Gastroesophageal sphincter (tissue), 4 donors: ENCODE results near the gene CEP131. TPM values are rescaled to one million over a fixed set of nuclear protein-coding genes. Genes with fewer than 3 reads are reported as not detected.

Experiments
- ATAC-seq: fragments of 150-250 bp; one replicate; pipeline ENCODE4 v1.9.1; 2016; ENCODE audit warnings: mild to moderate bottlenecking, moderate library complexity
- H3K27ac ChIP-seq, 4 donors: fragments of 200-600 bp; sonication (generic) in 3 of 4; 1 replicate in 3 of 4; 2 replicates in 1 of 4; pipeline ENCODE4 v1.5.1; 2016 to 2019
- H3K27me3 ChIP-seq: fragments of 200-600 bp; sonication (generic); one replicate; pipeline ENCODE4 v1.5.1; 2019
- H3K36me3 ChIP-seq, 2 donors: fragments of 200-600 bp; sonication (generic); one replicate each; pipeline ENCODE4 v1.5.1; 2019; ENCODE audit warnings: control low read depth in 1 of 2
- H3K4me1 ChIP-seq, 3 donors: fragments of 200-600 bp; sonication (generic); 1 replicate in 2 of 3; 2 replicates in 1 of 3; pipeline ENCODE4 v1.5.1; 2016 to 2019; ENCODE audit warnings: control low read depth in 2 of 3
- H3K4me3 ChIP-seq, 2 donors: fragments of 200-600 bp; sonication (generic); one replicate each; pipeline ENCODE4 v1.5.1; 2019; ENCODE audit warnings: mild to moderate bottlenecking in 1 of 2, moderate library complexity in 1 of 2
- H3K9me3 ChIP-seq, 3 donors: fragments of 200-600 bp; sonication (generic); one replicate each; pipeline ENCODE4 v1.5.1; 2017 to 2019; ENCODE audit warnings: control low read depth in 2 of 3
- CTCF ChIP-seq, 4 experiments: fragments of 200-600 bp in 2 of 4; fragments of 450-650 bp in 2 of 4; sonication (generic) in 1 of 4; IDR thresholded peaks; one replicate each; pipeline ENCODE4 v1.5.1; 2017 to 2019; ENCODE audit warnings: antibody characterized with exemption in 4 of 4, mild to moderate bottlenecking in 2 of 4, moderate library complexity in 2 of 4
- EP300 ChIP-seq: sonication (generic); formaldehyde crosslinking; IDR thresholded peaks from one replicate; pipeline ENCODE4 v1.6.1; 2017; ENCODE audit warnings: antibody characterized with exemption, mild to moderate bottlenecking
- POLR2A ChIP-seq, 2 donors: fragments of 450-650 bp; IDR thresholded peaks; one replicate each; pipeline ENCODE4 v1.6.1; 2017; ENCODE audit warnings: antibody characterized with exemption in 2 of 2, mild to moderate bottlenecking in 2 of 2, moderate library complexity in 1 of 2
- POLR2AphosphoS5 ChIP-seq: sonication (generic); formaldehyde crosslinking; IDR thresholded peaks from one replicate; pipeline ENCODE4 v1.6.1; 2017; ENCODE audit warnings: antibody characterized with exemption
- WGBS, 2 donors: methylation state at CpG; one replicate each; pipeline ENCODE4 v1.1.5; 2018; ENCODE audit warnings: low coverage in 1 of 2; 5-methylcytosine and 5-hydroxymethylcytosine counted together
- total RNA-seq, 4 donors: library from RNA; depleted of rRNA; stranded (reverse); fragments of >200 nt; gene quantifications; one replicate each; pipeline ENCODE4 v1.1.0, GENCODE V29; 2016

Gene CEP131
- total RNA-seq, 4 donors from 2014 or later, result 4.4 to 12.0 (median 6.4) TPM

DNA sequence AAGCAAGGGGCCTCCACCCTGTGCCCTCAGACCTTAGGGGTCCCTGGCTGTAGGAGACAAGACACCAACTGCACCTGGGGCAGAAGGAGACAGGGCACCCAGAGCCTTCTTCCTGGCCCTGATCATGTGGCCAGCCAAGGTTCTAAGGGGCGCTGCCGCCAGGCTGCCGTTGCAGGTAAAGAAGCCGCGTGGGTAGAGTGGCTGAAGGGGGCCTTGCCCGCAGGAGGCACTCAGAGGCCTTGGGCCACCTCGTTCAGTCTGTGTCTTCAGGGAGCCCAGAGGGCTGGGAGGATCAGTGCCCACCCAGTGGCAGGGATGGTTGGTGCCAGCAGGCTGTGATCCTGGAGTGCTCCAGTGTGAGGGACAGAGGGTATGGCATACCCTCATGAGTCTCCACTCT, 55.1 kb downstream of the CEP131 start:
- H3K4me1 ChIP-seq, result peaks cover 0 to 26% (median 11%) of the 10 kb centered on the region in 3 donors
- H3K27ac ChIP-seq, result no peak overlapping the region
- no peaks in the 10 kb centered on the region for H3K36me3 ChIP-seq
- TF ChIP-seq EP300 (no peak), POLR2A (IDR thresholded peaks at IDR 0.05) (no peak), POLR2AphosphoS5 (no peak), CTCF (IDR thresholded peaks at IDR 0.05) (no peak)
- WGBS, 2 donors, result no CpG with 5 or more reads among the region's 7 CpGs
- H3K4me3 ChIP-seq, result no peak overlapping the region
- no peaks in the 10 kb centered on the region for H3K9me3 ChIP-seq
- H3K27me3 ChIP-seq, result peaks cover 15% of the 10 kb centered on the region
- ATAC-seq, result no peak

DNA sequence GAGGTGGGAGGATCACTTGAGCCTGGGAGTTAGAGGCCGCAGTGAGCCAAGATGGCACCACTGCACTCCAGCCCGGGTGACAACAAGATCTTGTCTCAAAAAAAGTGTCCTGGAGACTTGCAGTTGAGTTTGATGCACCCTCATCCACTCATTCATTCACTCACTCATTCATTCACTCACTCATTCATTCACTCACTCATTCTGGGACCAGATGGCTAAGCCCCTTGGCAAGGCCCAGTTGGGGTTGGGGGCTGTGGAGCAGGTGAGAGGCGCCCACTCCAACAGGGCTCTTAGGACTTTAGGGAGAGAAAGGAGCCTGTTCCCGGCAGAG, 55.6 kb downstream of the CEP131 start:
- Histone ChIP-seq H3K36me3 (no peaks in the 10 kb centered on the region), H3K9me3 (no peaks in the 10 kb centered on the region), H3K4me1 (peaks cover 0 to 26% (median 11%) of the 10 kb centered on the region in 3 donors), H3K4me3 (no peak overlapping the region), H3K27ac (no peak overlapping the region), H3K27me3 (peaks cover 15% of the 10 kb centered on the region)
- ATAC-seq, result no peak
- TF ChIP-seq EP300, result no peak
- TF ChIP-seq POLR2A (IDR thresholded peaks at IDR 0.05), result no peak
- TF ChIP-seq POLR2AphosphoS5, result no peak
- TF ChIP-seq CTCF (IDR thresholded peaks at IDR 0.05), result no peak
- 100% methylated on average over 1 to 2 of the region's 4 CpGs for WGBS, 2 donors

DNA sequence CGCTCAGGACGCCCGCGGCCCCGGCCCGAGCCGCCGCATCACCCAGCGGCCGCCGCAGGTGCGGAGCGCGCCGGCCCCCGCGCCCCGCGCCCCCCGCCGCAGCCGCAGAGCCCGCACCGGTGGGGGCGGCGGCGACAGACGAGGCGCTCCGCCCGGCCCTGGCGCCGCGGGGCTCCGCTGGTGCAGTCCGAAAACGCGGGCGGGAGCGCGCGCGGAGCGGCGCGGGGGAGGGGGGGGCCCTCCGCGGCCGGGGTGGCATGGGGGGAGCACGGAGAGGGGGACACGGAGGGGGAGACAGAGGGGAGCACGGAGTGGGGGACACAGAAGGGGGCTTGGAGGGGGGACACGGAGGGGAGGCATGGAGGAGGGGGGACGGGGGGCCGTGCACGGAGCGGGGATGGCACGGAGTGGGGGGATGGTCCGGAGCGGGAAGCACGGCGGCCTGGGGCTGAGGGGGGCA, 56.7 kb downstream of the CEP131 start, which contains the start of gene AATK:
Gene AATK, minus strand, starts transcription at position 189 of the 460 bp plus-strand sequence. CDS start 229 bp downstream, outside the sequence.
- Histone ChIP-seq H3K9me3 (no peaks in the 10 kb centered on the region), H3K36me3 (no peaks in the 10 kb centered on the region), H3K27ac (peak within 1 kb of the TSS in 3 of 4 donors; percentile 62 to 81 (median 72)), H3K27me3 (peaks cover 15% of the 10 kb centered on the region), H3K4me3 (peak within 1 kb of the TSS; percentile 42 to 59), H3K4me1 (peaks cover 0 to 26% (median 11%) of the 10 kb centered on the region in 3 donors)
- no CpG with 5 or more reads among the region's 62 CpGs for WGBS, 2 donors
- TF ChIP-seq POLR2A (IDR thresholded peaks at IDR 0.05), result no peak
- TF ChIP-seq EP300, result no peak
- TF ChIP-seq POLR2AphosphoS5, result no peak
- no peak for TF ChIP-seq CTCF (IDR thresholded peaks at IDR 0.05)
- ATAC-seq, result peak; percentile 29

DNA sequence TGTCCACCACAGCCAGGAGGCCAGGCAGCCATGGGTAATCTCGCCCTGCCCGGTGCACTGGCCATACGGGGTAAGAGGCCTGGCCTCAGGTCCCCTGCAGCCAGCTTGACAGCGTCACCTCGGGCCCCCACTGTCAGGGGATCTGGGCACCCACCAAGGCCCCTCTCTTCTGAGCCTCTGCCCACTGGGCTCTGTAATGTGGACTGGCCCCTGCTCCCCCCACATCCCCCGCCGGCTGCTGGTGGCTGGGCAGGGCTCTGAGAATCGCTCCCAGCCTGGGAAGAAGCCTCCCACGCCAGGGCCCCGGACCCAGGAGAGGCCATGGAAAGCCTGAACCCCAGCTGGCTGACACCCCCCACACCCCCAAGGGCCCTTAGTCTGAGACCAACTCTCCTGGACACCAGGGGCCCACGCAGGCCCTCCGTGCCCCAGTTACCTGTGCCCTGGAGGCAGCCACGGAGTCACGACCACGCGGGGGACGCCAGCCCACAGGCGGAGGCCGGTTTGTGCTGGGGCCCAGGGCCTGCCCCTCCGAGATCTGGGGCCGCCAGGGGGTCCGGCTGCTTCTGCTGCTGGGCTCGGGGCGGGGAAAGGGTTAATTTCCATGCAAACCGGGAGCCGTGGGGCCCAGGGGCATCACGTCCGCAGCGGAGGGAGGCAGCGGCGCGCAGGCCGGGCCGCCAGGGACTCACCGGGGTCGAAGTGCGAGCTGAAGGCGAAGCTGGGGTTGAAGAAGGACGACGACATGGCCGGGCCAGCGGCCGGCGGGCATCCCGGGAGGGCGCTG, 57.3 kb downstream of the CEP131 start, which contains the start of gene PVALEF:
Gene PVALEF, plus strand, starts transcription at position 262 of the 787 bp plus-strand sequence. CDS start 15,720 bp downstream, outside the sequence.
- H3K9me3 ChIP-seq, result no peaks in the 10 kb centered on the region
- H3K27ac ChIP-seq, result peak within 1 kb of the TSS in 3 of 4 donors; percentile 62 to 81 (median 72)
- peaks cover 15% of the 10 kb centered on the region for H3K27me3 ChIP-seq
- WGBS, 2 donors, result no CpG with 5 or more reads among the region's 46 CpGs
- TF ChIP-seq POLR2A (IDR thresholded peaks at IDR 0.05) (no peak), POLR2AphosphoS5 (no peak), CTCF (IDR thresholded peaks at IDR 0.05) (no peak), EP300 (no peak)
- peaks cover 0 to 30% (median 11%) of the 10 kb centered on the region in 3 donors for H3K4me1 ChIP-seq
- peak; percentile 32 for ATAC-seq
- H3K4me3 ChIP-seq, result peak within 1 kb of the TSS; percentile 42 to 59
- no peaks in the 10 kb centered on the region for H3K36me3 ChIP-seq
